MG63 (cell line): ENCODE measurements around the gene CACNA2D1. TPM values are rescaled to one million over a fixed set of nuclear protein-coding genes. Genes with fewer than 3 reads are reported as not detected.
A peak's percentile ranks its signal among the peaks of the same experiment; 100 is the strongest.

ENCODE experiments used
- DNase-seq: peaks from one replicate; pipeline ENCODE4 v3.0.0-alpha.2; 2020
- H3K27me3 ChIP-seq: fragments of 250-450 bp; sonication (Bioruptor Pico); 2 replicates; pipeline ENCODE4 v1.5.1; 2020; ENCODE audit warnings: mild to moderate bottlenecking, moderate library complexity
- H3K36me3 ChIP-seq: fragments of 250-450 bp; sonication (Bioruptor Pico); 2 replicates; pipeline ENCODE4 v1.5.1; 2020; ENCODE audit warnings: mild to moderate bottlenecking, moderate library complexity
- H3K4me3 ChIP-seq: fragments of 250-450 bp; sonication (Bioruptor Pico); 2 replicates; pipeline ENCODE4 v1.5.1; 2020; ENCODE audit warnings: mild to moderate bottlenecking, moderate library complexity
- H3K9me3 ChIP-seq: fragments of 250-450 bp; sonication (Bioruptor Pico); 2 replicates; pipeline ENCODE4 v1.5.1; 2020; ENCODE audit warnings: mild to moderate bottlenecking, moderate library complexity
- total RNA-seq: library from RNA; depleted of rRNA; stranded (reverse); fragments of >200 nt; shearing (Covaris generic); gene quantifications from 2 replicates; pipeline ENCODE4 v1.2.3, GENCODE V29; 2014; ENCODE audit warnings: low replicate concordance

The CACNA2D1 gene
- total RNA-seq, 1 experiment from 2014 or later: 9.7 TPM

DNA sequence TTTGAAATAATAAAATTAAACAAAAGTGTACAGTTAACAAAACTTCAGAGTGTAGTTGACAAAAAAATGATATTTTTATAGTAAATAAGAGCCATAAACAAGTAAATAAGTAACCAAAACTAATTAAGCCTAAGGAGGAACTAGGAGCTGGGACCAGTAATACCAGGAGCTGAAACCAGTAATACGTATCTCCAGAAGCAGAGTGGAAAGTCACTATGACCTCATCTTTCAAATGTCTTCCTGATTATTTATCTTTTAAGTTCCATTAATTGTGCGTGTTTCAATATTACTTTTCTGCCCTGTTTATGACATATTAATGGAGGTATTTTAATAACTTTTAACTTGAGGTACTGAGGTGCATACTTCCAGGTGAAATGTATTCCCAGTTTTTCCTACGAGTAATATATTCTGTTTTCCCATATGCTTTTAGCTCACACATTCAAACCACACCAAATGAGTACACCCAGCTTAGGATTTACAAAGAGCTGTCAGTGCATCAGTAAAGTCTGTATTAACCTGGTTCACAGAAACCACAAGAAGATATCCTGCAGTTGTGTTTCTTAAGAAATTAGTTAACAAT lies 390.0 kb downstream of the CACNA2D1 start:
- Histone ChIP-seq H3K9me3 (no peaks in the 10 kb centered on the region), H3K36me3 (no peaks in the 10 kb centered on the region), H3K27me3 (no peaks in the 10 kb centered on the region), H3K4me3 (no peak overlapping the region)
- DNase-seq: no peak

DNA sequence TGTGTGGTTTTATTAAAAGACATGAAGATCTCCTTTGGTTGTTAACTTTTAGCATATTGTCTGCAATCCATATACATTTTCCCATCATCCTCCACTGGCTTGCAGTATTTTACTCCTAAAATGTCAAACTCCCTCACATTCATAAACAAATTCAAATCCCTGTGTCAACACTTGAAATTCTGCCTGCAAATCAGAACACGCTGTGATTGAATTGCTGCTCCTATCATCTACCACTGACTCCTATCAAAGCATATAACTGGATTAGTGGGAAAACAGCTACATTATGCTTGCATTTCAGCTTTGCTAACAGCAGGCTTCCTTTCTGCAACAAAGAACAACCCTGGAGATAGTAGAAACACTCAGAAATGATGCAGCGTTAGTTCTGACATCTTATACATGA lies 392.0 kb downstream of the CACNA2D1 start:
- Histone ChIP-seq H3K27me3 (no peaks in the 10 kb centered on the region), H3K4me3 (no peak overlapping the region), H3K36me3 (no peaks in the 10 kb centered on the region), H3K9me3 (no peaks in the 10 kb centered on the region)
- DNase-seq: no peak

- peak; percentile 30 for DNase-seq
- no peak overlapping the region for H3K4me3 ChIP-seq
- no peaks in the 10 kb centered on the region for H3K27me3 ChIP-seq
- H3K9me3 ChIP-seq: no peaks in the 10 kb centered on the region
- H3K36me3 ChIP-seq: no peaks in the 10 kb centered on the region
Observed at GRCh38 chr7:82050792-82051191, 392.8 kb downstream of the CACNA2D1 start.

- Histone ChIP-seq H3K27me3 (no peaks in the 10 kb centered on the region), H3K9me3 (no peaks in the 10 kb centered on the region), H3K4me3 (no peak overlapping the region), H3K36me3 (no peaks in the 10 kb centered on the region)
- peak; percentile 17 for DNase-seq
Observed at GRCh38 chr7:82049891-82050533, 393.6 kb downstream of the CACNA2D1 start.

DNA sequence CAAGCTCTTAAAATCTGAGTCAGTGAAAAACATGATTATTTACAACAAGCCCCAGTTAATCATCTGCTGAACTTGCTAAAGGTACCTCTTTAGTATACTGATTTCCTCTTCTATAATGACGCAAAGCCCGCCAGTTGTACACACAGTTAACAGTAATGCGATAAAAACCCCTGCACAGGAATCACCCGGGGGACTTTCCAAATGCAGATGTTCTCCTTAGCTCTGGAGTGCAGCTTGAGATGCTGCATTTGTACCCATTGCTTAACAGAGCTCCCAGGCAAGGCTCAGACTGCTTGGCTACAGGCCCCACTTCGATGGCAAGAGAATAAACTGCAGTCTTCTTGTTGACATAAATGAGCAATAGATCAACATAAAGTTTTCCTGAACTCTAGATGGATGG lies 394.1 kb downstream of the CACNA2D1 start:
- no peaks in the 10 kb centered on the region for H3K36me3 ChIP-seq
- no peaks in the 10 kb centered on the region for H3K9me3 ChIP-seq
- DNase-seq: no peak
- no peak overlapping the region for H3K4me3 ChIP-seq
- no peaks in the 10 kb centered on the region for H3K27me3 ChIP-seq

DNA sequence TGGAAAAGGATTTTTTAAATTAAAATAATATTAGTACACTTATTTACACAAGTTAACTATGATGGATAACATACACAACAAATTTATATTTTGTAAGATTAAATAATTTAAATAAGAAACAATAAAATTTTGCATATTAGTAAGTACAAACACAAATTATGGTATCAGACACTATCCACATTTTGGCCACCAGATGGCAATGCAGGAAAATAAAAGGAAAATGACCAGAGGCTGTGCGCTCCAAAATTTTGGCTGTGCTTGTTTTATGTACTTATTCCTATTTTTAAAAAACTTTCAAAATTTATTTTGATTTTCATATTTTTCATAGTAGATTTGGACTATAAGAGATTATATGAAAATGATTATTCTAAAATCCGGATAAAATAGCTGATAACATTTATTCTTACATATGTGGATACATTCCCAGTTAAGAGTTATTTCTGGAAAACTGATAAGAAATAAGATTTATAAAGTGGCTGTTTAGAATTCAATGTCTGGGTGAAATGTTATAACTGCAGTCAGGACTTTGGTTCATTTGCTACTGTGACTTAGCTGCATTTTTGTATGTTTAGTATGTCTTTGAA lies 399.0 kb downstream of the CACNA2D1 start:
- H3K4me3 ChIP-seq: no peak overlapping the region
- DNase-seq: no peak
- no peaks in the 10 kb centered on the region for H3K27me3 ChIP-seq
- no peaks in the 10 kb centered on the region for H3K36me3 ChIP-seq
- no peaks in the 10 kb centered on the region for H3K9me3 ChIP-seq

GRCh38 chr7:82039621-82040020 lies 404.0 kb downstream of the CACNA2D1 start:
- Histone ChIP-seq H3K36me3 (no peaks in the 10 kb centered on the region), H3K4me3 (no peak overlapping the region), H3K9me3 (no peaks in the 10 kb centered on the region), H3K27me3 (no peaks in the 10 kb centered on the region)
- DNase-seq: no peak

DNA sequence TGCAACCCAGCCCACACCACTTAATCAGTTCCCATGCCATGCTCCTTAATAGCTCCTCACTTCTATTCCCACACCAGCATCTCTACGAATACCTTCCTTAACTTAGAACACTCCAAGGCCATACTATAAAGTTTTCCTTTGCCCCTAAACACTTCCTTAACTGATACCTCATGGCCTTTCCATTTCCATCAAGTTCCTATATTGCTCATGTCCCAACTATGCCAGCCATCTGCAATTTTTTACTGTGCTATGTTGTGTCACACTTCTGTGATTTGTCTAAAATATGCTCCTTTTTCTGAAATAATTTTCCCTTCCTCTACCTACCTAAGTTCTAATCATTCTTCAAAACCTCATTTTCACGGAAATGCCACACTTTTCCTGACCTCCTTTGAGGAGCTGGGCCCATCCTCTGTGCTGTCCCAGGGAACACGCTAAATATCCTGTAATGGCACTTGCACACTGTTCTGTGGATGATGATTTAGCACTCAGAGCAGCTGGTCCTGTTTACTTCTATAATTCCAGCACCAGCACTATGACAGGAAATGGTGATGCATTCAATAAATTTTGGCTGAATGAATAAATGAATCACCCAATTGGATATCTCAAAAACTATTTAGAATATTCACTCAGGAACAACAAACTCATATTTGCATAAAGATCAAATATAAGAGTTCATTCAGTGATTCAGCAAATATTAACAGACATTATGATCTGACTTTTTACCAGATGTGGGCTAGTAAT lies 407.3 kb downstream of the CACNA2D1 start:
- no peaks in the 10 kb centered on the region for H3K36me3 ChIP-seq
- H3K27me3 ChIP-seq: no peaks in the 10 kb centered on the region
- DNase-seq: peak; percentile 33
- H3K4me3 ChIP-seq: no peak overlapping the region
- H3K9me3 ChIP-seq: no peaks in the 10 kb centered on the region

DNA sequence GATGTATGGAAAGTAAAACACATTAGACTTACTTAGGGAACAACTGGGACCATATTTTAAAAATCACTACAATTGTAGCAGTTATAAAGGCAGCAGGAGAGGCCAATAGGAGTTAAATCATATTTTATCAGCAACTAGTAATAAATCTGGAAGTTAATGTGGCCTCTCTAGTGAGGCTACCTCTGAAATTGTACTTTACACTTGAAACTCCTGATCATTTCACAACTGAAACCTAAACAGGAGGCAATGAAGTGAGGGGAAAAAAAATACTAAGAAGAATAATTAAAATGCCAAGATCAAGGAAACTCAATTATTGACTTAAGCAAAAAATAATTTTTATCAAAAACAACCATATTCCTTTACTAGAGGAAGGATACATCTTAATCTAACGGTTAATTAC lies 408.1 kb downstream of the CACNA2D1 start:
- H3K36me3 ChIP-seq: no peaks in the 10 kb centered on the region
- DNase-seq: no peak
- H3K27me3 ChIP-seq: no peaks in the 10 kb centered on the region
- no peaks in the 10 kb centered on the region for H3K9me3 ChIP-seq
- H3K4me3 ChIP-seq: no peak overlapping the region

DNA sequence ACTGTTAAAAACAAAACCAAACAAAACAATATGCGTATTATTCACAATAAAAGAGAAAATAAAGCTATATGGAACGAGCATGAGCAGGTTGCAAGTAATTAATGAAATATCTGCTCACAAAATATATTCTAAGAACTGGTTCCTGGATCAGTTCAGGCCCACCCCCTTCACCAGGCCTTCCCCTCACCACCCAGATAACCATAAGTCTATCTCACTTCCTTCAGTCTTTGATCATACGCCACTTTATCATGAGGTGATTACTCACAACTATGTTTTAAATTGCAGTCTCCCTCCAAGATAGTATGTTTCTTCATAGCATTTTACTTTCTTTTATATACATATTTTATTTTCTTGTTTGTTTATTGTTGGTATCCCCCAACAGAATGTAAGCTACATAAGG lies 410.7 kb downstream of the CACNA2D1 start:
- H3K4me3 ChIP-seq: no peak overlapping the region

GRCh38 chr7:82029236-82029913 lies 414.2 kb downstream of the CACNA2D1 start:
- Histone ChIP-seq H3K9me3 (no peaks in the 10 kb centered on the region), H3K36me3 (no peaks in the 10 kb centered on the region), H3K27me3 (no peaks in the 10 kb centered on the region), H3K4me3 (no peak overlapping the region)
- no peak for DNase-seq

More for the DNA sequence above, 410.7 kb downstream of the CACNA2D1 start:
- Histone ChIP-seq H3K9me3 (no peaks in the 10 kb centered on the region), H3K36me3 (no peaks in the 10 kb centered on the region), H3K27me3 (no peaks in the 10 kb centered on the region)
- DNase-seq: no peak

DNA sequence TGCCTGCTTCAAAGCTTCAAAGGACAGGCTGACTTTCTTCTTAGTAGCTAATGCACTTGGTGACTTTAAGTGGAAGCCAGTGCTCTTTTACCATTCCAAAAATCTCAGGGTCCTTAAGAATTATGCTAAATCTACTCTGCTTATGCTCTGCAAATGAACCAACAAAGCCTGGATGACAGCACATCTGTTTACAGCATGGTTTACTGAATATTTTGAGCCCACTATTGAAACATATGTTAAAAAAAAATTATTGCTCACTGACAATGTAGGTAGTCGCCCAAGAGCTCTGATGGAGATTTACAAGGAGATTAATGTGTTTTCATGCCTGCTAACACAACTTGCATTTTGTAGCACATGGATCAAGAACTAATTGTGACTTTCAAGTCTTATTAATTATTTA lies 415.5 kb downstream of the CACNA2D1 start:
- H3K36me3 ChIP-seq: no peaks in the 10 kb centered on the region
- H3K4me3 ChIP-seq: no peak overlapping the region
- H3K9me3 ChIP-seq: no peaks in the 10 kb centered on the region
- no peaks in the 10 kb centered on the region for H3K27me3 ChIP-seq
- DNase-seq: no peak

- no peaks in the 10 kb centered on the region for H3K36me3 ChIP-seq
- no peaks in the 10 kb centered on the region for H3K9me3 ChIP-seq
- no peak overlapping the region for H3K4me3 ChIP-seq
- no peak for DNase-seq
- H3K27me3 ChIP-seq: no peaks in the 10 kb centered on the region
Observed at GRCh38 chr7:82021713-82022112, 421.9 kb downstream of the CACNA2D1 start.

GRCh38 chr7:82021036-82021435 lies 422.5 kb downstream of the CACNA2D1 start:
- Histone ChIP-seq H3K4me3 (no peak overlapping the region), H3K27me3 (no peaks in the 10 kb centered on the region), H3K9me3 (no peaks in the 10 kb centered on the region), H3K36me3 (no peaks in the 10 kb centered on the region)
- DNase-seq: no peak

DNA sequence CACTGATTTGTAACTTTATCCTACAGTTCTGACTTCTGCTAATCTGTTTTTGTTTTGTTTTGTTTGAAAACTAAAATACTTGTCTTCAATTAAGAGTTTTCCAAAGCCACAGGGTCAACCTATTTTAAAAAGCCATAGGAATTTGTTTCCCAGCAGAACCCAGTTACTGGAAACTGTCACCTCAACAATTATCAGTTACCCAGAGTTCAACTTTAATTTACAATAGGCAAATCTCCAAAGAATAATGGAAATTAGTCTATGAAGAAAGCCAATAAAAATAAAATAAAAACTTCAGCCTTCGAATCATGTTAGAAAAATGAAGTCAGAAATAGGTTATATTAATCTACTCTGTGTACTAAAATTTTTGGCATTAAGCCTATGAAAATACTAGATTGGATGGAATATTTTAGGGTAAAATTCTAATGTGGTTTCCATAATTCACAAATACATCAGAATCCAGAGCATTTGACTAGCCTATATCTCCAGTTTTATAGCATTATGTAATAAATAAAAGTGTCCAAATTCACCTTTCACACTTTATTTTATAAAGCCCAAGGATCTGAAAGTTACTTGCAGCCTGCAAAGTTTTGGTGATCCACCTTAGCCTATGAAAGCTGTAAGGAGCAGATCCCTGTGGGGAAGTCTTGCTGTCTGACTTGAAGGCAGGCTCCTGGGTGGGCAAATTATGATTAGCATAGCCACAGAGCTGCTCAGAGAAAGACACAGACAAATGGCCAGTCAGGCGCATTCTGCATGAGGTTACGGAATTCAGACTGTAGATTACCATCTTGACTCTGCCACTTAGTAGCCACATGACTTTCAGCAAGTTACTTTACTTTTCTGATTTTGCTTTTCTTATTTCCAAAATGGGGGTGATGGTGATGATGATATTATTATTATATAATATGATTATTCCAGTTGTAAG lies 423.8 kb downstream of the CACNA2D1 start:
- Histone ChIP-seq H3K27me3 (no peaks in the 10 kb centered on the region), H3K36me3 (no peaks in the 10 kb centered on the region), H3K4me3 (no peak overlapping the region), H3K9me3 (no peaks in the 10 kb centered on the region)
- no peak for DNase-seq

DNA sequence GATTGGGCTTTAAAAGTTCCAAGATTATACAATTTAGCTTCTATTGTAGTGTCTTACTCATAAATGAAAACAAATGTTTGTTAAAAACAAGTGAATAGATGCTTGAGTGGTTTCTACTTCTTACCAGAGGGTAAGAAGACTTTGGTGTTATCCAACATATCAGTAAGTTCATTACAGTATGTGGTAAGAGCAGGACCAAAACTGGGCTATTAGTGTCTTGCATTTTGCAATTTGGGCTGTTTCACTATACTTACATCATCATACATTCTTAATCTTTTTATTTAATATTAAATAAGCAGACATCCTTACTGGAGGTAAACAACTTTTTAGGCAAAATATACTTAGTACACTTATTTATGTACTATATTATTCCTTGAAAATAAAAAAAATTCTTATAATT lies 425.4 kb downstream of the CACNA2D1 start:
- no peaks in the 10 kb centered on the region for H3K27me3 ChIP-seq
- H3K36me3 ChIP-seq: no peaks in the 10 kb centered on the region
- no peak for DNase-seq
- no peak overlapping the region for H3K4me3 ChIP-seq
- H3K9me3 ChIP-seq: no peaks in the 10 kb centered on the region
